HG03280 (cell line): ENCODE data around the gene ZFP36L1.

Experiments
- ATAC-seq: cut with Tn5 transposase; IDR thresholded peaks from one replicate; pipeline ENCODE4 v1.9.1; 2021; ENCODE audit warnings: mild to moderate bottlenecking, moderate library complexity; ENCODE audit not compliant: unreplicated experiment

ZFP36L1 gene

GRCh38 chr14:68796418-68797101 lies 3.7 kb upstream of the ZFP36L1 start:
- no peak for ATAC-seq

- ATAC-seq: peak; percentile 41
Measured at GRCh38 chr14:68795597-68796417, 2.9 kb upstream of the ZFP36L1 start.

GRCh38 chr14:68794851-68795596 lies 2.2 kb upstream of the ZFP36L1 start:
- ATAC-seq: no peak

- ATAC-seq: no peak
Measured at GRCh38 chr14:68794130-68794850, 1.4 kb upstream of the ZFP36L1 start.

- ATAC-seq: no peak
Measured at GRCh38 chr14:68793734-68794129, 865 bp upstream of the ZFP36L1 start.

- no peak for ATAC-seq
Measured at GRCh38 chr14:68792678-68792978, 239 bp downstream of the ZFP36L1 start.

GRCh38 chr14:68791902-68792677 lies 777 bp downstream of the ZFP36L1 start:
- no peak for ATAC-seq

- no peak for ATAC-seq
Measured at GRCh38 chr14:68791078-68791901, 1.6 kb downstream of the ZFP36L1 start.

- no peak for ATAC-seq
Measured at GRCh38 chr14:68790644-68791077, 2.2 kb downstream of the ZFP36L1 start.

- no peak for ATAC-seq
Measured at GRCh38 chr14:68789821-68790643, 2.8 kb downstream of the ZFP36L1 start.

GRCh38 chr14:68788996-68789820 lies 3.7 kb downstream of the ZFP36L1 start:
- no peak for ATAC-seq

- no peak for ATAC-seq
Measured at GRCh38 chr14:68788275-68788995, 4.4 kb downstream of the ZFP36L1 start.

GRCh38 chr14:68787092-68787992 lies 5.5 kb downstream of the ZFP36L1 start:
- no peak for ATAC-seq

- no peak for ATAC-seq
Measured at GRCh38 chr14:68786491-68787091, 6.3 kb downstream of the ZFP36L1 start.
